Stimulated activated CD8-positive, alpha-beta memory T cell treated with anti-CD3 and anti-CD28 coated beads, Interleukin-15, amount 100 ng/mL, for 1 hour (primary cell): ENCODE measurements around the gene ACP2.
A peak's percentile ranks its signal among the peaks of the same experiment; 100 is the strongest.
"Not testable (repeated sequence)": the region's sequence is repeated elsewhere in the genome, so short reads cannot be mapped to it uniquely, and the experiment has no call there.

Experiments
- DNase-seq: peaks from one replicate; pipeline ENCODE4 v3.0.0-alpha.2; 2020; ENCODE audit warnings: low read depth

ACP2 gene

DNA sequence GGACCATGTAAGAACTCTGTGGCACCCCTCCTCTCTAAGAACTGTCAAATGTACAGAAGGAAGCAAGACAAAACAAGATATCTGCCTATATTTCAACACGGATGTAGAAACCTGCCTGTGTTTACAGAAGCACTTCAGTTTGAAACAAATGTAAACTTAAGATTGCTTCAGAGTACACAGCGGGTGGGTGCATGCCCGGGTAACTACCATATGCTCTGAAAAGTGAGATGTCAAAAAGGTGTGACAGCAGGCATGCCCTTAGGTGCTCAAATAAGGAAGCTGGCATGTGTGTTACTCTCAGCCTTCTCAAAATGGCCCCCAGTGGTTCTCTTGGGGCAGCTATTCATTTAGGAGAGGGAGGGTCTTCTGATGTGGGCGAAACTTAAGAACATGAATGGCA lies 5.2 kb downstream of the ACP2 start:
- no peak for DNase-seq

DNA sequence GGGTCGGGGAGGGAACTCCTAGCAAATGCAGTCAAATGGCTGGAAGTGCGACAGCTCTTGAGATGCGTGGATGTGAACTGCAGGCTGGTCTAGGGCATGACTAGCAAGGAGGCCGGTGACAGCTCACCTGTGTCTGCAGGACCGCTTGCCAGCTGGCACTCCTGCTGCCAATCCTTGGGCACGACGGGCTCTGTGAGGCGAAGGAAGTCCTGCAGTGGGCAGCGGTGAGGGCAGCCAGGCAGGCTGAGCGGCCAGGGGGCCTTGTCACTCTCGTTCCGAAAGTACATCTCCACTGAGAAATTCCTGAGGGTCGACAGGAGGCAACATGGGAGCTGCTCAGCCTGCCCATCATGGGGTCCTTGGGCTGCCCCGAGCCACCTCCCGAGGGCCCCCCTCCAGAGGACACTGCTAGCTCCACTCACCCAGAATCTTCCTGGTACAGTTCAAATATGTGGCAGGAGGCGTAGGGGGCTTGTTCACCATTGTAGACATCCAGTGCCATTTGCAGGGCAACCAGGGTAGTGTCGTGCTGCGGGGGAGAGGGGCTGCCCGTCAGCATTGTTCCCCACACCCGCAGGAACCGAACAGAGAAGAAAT lies 5.9 kb downstream of the ACP2 start:
- no peak for DNase-seq

DNA sequence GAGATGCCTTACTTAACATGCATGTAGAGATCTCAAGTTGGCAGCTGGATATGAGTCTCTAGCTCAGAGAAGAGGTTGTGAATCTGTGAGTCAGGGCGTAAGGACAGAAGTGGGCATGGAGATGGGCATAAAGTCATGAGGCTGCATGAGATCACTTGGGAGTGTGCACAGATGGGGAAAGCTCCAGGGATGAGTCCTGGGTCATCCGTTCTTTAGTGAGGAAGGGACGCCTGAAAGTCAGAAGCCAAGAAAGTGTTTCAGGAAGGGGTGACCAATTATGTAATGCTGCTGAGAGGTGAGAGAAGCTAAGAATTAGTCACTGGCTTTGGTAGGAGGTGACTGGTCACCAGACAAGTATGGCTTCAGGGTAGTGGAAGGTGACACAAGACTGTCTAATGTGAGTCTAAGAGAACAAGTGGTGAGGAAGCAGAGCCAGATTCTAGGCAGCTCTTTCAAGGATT lies 6.7 kb downstream of the ACP2 start:
- no peak for DNase-seq

DNA sequence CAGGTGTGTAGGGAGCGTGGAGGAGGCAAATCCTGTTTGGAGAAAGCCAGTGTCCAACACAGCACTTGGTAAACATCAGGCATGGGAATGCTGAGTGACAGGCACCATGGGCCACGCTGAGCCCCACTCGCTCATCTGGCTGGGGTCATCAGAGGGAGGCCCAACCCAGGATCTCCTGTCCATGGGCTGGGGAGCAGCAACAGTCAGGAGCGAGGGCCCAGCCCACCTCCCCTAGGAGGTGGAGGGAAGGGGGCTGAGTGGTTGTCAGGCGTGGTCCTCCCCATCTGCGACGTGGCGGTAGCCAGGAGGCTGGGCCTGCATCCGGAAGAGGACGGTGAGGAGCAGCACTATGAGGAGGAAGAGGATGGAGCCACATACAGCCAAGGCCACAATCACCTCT lies 8.8 kb downstream of the ACP2 start:
- DNase-seq = no peak

DNA sequence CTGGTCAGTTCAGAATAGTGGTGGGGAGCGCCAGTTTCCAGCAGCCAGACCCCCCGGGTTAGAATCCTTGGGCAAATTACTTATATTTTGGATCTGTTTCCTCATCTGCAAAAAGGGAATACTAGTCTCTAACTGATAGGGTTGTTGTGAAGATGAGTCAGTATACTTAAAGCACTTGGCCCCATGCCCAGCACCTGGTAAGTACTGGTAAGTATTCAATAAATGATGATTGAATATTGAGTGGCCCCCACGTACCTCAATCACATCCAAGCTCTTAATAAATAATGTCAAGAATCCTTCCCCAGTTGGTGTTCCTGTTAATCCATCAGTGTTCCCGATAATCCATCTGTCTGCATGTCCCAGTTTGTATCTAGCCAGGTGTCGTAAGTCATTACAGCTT lies 12.1 kb downstream of the ACP2 start:
- no peak for DNase-seq

DNA sequence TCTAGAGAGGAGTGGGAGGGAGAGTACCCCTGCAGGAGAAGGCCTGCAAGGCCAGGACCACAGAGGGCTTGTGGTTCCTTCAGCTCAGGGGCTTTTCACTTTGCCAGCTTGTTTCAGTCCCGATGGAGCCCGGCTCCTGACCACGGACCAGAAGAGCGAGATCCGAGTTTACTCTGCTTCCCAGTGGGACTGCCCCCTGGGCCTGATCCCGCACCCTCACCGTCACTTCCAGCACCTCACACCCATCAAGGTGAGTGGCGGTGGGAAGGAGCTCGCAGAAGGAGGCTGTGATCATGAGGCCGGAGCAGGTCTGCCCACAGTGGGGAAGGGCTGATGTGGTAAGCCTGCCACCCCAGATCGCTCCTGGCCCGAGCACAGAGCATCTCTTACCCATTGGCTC lies 13.5 kb downstream of the ACP2 start:
- DNase-seq = no peak

DNA sequence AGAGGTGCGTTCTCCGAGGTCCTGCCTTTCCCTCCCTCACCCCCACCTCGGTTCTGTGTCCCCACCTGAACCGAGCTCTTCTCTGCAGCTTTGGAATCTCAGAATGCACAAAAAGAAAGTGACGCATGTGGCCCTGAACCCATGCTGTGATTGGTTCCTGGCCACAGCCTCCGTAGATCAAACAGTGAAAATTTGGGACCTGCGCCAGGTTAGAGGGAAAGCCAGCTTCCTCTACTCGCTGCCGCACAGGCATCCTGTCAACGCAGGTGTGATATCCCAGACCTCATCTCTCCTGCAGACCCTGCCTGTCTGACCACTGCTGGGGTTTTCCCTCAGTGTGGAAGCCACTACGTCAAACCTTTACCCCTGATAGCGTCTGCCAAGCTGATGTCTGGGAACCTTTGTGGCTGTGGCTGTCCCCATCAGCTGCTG lies 13.9 kb downstream of the ACP2 start:
- no peak for DNase-seq

DNA sequence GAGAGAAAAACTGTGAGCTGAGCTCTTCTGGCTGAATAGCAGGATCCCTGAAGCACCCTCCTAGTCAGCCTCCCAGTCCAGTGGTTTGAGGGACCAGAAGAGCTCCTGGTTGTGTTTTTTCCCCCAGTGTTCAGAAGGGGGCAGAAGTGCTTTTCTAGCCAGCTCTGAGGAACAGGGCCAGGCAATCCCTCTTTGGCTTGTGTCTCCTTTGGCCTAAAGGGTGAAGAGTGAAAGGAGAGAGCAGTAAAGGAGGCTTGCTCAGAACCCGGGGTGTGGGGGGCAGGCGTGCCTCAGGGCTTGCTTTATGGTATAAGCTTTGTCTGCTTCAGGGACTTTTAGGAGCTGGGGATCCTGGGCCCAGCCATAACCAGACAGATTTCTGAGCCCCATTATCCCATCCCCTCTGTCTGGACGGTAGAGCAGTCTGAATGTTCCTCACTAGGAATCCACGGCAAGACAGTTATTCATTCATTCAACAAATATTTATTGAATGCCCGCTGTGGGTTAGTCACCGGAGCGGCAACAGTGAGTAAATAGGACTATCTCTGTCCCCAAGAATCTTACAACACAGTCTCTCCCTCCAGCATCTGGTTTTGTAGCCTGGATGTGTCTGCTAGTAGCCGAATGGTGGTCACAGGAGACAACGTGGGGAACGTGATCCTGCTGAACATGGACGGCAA lies 14.5 kb downstream of the ACP2 start:
- DNase-seq = no peak

DNA sequence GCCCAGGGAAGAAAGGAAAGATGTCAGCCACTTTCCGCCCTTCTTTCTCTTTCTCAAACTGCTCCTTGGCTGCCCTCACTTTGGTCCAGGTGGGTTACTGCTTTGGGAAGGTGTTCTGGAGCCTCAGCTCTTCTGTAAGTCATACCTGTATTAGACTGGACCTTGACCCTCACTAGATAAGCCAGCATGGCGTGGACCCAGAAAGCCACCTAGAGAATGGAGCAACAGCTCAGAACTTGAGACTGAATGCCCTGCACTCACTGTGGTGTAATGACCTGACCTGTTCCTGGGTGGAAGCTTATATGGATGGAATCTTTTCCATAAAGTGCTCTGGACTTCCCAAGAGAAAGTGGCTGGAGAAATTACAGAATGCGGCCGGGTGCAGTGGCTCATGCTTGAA lies 15.6 kb downstream of the ACP2 start:
- DNase-seq = no peak

DNA sequence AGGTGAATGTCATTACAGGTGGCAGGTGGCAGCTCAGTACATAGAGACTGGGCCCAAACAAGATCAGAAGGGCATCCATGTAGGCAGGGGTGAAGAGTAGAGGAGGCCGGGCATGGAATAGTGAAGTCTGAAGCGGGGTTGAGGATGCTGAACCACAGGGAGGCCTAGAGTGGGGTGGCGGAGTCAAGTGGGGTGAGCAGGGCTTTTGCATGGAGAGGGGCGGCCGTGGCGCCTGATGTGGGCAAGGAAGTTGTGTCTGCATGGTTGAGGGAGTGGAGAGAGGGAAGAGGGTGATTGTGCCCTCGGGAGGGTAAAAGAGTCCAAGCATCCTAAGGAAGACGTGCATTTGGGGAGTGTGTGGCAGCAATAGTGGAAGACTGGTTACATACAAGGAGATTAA lies 19.5 kb downstream of the ACP2 start:
- no peak for DNase-seq

DNA sequence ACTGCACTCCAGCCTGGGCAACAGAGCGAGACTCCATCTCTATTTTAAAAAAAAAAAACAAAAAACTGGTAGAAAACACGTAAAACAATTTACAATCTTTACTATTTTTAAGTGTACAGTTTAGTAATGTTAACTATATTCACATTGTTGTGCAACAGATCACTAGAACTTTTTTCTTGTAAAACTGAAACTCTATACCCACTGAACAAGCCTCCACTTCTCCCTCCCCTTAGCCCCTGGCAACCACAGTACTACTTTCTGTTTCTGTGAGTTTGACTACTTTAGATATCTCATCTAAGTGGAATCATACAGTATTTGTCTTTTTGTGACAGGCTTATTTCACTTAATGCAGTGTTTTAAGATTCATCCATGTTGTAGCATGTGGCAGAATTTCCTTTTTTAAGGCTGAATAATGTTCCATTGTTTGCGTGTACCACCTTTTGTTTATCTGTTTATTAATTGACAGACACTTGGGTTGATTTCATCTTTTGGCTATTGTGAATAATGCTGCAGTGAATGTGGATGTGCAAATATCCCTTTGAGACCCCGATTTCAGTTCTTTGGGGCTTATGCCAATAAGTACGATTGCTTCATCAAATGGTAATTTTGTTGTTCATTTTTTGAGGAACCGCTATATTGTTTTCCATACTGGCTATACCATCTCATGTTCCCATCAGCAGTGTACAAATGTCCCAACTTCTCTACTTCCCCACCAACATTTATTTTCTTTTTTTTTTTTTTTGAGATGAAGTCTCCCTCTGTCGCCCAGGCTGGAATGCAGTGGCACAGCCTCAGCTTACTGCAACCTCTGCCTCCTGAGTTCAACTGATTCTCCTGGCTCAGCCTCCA lies 22.8 kb downstream of the ACP2 start:
- DNase-seq = no peak

DNA sequence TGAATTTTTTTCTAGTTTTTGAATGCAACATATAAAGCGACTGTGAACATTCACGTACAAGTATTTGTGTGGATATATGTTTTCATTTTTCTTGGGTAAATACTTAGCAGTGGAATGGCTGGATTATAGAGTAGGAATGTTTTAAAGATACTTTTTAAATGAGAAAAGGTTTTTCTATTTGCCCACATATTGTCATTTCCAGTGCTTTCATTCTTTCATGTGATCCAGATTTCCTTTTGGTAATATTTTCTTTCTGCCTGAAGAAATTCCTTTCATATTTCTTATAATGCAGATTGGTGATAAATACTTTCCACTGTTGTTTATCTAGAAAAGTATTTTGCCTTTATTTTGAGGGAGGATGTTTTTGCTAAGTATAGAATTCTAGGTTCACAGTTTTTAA lies 25.9 kb downstream of the ACP2 start:
- no peak for DNase-seq

DNA sequence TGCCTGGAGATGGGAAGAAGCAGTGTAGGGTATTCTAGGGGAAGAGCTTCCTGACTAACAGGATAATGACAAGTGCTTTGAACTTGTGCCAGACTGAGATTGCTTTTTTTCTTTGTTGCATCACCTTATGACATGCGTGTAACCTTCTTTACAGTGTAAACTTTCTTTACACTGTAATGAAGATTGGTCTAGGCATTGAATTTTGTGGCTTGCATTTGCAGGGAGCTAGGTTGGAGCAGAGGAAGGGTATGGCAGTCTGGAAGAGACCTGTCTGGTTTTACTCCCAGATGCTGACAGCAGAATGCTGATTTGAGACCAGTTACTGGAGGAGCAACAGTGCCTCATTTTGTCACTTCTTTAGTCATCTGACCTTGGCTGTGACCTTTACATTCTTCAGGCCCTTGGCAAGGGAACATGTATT lies 28.2 kb downstream of the ACP2 start:
- DNase-seq = no peak

DNA sequence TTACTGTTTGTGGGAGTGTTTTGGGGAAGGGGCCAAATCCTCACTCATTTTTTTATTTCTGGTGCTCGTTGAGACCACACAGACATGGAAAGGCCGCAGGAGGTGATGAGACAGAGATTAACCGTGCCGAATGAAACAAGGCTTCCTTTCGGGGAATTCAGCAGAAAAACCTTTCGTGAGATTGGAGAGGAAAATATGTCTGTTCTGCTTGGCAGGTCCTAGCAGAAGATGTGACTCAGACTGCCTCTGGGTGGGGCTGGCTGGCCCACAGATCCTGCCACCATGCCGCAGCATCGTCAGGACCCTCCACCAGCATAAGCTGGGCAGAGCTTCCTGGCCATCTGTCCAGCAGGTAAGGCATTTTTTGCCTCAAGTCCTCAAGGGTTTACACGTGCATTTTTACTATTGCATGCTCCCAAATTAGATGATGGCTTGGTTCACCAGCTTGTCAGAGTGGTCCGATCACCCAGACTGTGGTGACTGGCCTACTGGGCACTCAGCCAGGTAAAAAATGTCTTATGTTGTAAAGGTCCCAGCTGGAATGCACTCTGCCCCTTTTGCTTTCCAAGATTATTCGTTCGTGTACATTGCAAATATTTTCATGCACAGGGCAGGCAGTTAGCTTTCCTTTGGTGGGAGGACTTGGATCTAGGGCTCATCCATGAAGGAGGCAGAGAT lies 32.4 kb downstream of the ACP2 start:
- peak; percentile 27 for DNase-seq

DNA sequence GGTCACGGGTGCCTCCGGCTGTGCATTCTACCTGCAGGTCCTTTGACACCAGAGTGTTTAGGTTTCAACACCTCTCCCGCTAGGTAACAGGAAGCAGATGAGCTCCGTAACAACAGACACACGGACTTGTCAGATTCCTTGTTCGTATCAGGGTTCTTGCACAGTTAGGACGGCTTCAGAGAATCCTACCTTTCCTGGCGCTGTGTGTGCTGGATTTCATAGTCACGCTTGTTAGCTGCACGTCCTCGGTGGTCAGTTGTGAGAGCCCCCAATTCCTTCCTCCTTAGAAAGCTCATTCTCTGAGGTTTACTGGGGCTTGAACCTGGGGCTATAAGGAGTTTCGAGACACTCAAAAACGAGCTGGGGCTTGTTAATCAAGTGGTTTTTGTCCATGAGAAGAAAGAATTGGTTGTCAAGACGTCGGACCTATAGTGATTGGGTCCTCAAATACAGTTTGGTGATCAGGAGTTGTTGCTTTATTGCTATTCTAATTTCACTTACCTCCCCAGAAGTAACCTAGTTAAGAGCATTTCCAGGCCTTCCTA lies 33.2 kb downstream of the ACP2 start:
- no peak for DNase-seq

DNA sequence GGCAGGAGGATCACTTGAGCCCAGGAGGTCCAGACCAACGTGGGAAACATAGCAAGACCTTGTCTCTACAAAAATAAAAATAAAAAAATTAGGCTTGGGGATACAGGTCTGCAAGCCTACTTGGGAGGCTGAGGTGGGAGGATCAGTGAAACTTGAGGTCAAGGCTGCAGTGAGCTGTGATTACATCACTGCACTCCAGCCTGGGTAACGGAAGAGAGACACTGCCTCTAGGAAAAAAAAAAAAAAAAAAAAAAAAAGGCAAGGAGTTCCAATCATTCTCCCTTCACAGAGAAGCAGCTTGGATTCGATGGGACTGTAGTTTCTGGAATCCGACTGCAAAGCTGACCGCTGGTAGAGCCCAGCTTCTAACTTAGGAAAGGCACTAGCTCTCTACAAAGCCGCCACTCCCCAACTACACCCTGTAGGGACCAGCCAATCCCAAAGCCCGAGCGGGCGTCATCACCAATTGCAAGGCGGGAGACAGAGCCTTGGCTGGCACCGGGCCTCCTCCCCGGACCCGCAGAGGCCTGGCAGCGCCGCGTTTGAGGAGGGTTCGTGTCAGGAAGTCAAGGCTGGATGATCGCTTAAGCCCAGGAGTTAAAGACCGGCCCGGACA lies 34.6 kb downstream of the ACP2 start:
- peak; percentile 69 for DNase-seq

DNA sequence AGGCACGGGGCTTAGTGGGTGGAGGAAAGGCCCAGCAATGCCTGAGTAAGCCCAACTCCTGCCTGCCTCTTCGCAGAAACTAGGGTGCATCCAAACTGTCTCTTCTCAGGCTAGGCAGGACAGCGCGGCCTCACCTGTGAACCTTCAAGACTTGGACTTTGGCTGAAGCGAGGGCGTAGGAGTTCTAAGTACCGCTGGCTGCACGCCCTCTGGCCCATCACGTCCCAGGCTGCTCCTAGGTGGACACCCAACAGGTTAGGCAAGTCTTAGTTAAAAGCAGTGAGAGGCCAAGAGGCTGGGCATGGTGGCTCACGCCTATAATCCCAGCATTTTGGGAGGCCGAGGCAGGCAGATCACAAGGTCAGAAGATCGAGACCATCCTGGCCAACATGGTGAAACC lies 35.7 kb downstream of the ACP2 start:
- DNase-seq = no peak

DNA sequence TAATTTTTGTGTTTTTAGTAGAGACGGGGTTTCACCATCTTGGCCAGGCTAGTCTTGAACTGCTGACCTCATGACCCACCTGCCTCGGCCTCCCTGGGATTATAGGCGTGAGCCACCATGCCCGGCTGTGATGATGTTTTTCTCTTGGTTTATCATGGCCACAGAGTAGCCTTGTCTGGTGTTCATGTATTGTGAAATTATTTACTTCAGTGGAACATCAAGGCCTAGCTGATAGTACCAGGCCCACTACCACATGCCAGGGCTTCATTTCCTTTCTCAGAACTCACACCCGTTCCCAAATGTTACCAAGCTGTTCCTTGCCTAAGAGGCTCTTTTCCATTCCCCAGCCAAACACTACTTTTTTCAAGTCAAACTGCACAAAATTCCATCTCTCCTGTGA lies 40.0 kb downstream of the ACP2 start:
- DNase-seq = no peak

DNA sequence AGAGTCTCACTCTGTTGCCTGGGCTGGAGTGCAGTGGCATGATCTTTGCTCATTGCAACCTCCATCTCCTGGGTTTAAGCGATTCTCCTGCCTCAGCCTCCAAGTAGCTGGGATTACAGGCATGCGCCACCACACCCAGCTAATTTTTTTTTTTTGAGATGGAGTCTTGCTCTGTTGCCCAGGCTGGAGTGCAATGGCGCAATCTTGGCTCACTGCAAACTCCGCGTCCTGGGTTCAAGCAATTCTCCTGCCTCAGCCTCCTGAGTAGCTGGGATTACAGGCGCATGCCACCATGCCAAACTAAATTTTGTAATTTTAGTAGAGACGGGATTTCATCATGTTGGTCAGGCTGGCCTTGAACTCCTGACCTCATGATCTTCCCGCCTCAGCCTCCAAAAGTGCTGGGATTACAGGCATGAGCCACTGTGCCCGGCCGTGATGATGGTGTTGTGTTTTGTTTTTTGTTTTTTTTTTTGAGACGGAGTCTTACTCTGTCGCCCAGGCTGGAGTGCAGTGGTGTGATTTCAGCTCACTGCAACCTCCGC lies 40.5 kb downstream of the ACP2 start:
- DNase-seq = not testable (repeated sequence)

DNA sequence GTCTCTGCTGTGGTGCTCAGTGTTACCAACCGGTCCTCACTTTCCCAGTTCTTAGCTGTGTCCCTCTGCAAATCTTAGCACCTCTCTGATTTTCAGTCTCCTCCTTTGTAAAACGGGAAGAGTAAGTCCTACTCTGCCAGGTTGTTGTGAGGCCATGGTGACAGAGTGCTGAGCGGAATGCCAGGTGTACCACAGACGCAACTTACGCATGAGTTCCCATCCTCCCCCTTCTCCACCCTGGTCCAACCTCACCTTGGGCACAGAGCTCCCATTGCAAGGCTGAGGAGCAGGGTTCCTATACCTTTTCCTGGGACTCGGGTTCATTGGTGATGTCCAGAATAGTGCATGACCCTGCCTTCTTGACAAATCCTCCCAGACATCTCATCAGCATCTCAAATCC lies 41.2 kb downstream of the ACP2 start:
- no peak for DNase-seq

DNA sequence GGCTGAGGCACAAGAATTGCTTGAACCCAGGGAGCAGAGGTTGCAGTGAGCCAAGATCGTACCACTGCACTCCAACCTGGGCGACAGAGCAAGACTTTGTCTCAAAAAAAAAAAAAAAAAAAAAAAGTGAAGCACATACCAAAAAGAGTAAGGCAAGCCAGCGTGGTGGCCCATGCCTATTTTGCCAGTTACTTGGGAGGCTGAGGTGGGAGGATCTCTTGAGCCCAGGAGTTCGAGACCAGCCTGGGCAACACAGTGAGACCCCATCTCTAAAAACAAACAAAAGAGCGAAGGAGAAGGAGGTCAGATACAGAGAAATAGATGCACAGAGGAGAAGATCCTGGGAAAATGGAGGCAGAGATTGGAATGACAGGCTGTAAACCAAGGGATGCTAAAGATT lies 42.0 kb downstream of the ACP2 start:
- DNase-seq = not testable (repeated sequence)

DNA sequence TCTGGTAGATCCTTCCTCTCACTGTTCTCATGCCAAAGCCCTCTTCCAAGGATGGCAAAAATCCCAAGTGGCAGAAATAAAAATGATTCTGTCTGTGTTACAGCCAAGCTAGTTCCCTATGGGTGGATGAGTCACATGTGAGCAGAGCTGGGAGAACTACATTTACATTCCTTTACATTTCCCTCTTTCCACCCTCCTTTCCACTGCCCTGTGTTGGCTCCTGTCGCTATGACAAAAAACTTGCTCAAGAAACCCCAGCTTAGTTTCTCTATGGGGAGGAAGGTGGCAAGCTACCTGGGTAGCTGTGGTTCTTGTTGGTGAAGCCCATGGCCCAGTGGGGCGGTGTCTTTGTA lies 44.0 kb downstream of the ACP2 start:
- DNase-seq = no peak
